Calu3 (cell line): ENCODE data around the gene TLL2. TPM values are rescaled to one million over a fixed set of nuclear protein-coding genes. Genes with fewer than 3 reads are reported as not detected.

Experiments
- BruUV-seq: library from RNA; stranded (reverse); fragments of 400-500 nt; replicated peaks from 2 replicates; lab custom pipeline; 2021; lab: Mats Ljungman, UMichigan
- CTCF ChIA-PET: fragments of 300-600 bp; sonication (Branson Sonifier 250); formaldehyde crosslinking; loops from one replicate; lab custom pipeline; 2022; ENCODE audit warnings: antibody characterized with exemption; lab: Charles Lee
- DNase-seq: peaks from one replicate; pipeline ENCODE4 v3.0.0; 2022
- H3K27ac Mint-ChIP-seq: one replicate; pipeline ENCODE4 v1.8.0; 2022; ENCODE audit warnings: mixed read lengths; ENCODE audit not compliant: unreplicated experiment
- H3K27me3 Mint-ChIP-seq: one replicate; pipeline ENCODE4 v1.8.0; 2022; ENCODE audit warnings: mixed read lengths; ENCODE audit not compliant: unreplicated experiment
- H3K36me3 Mint-ChIP-seq: one replicate; pipeline ENCODE4 v1.8.0; 2022; ENCODE audit warnings: mild to moderate bottlenecking, moderate library complexity, mixed read lengths; ENCODE audit not compliant: insufficient read depth, unreplicated experiment
- H3K4me1 Mint-ChIP-seq: one replicate; pipeline ENCODE4 v1.8.0; 2022; ENCODE audit warnings: mild to moderate bottlenecking, low read depth, mixed read lengths; ENCODE audit not compliant: unreplicated experiment
- H3K4me3 Mint-ChIP-seq: one replicate; pipeline ENCODE4 v1.8.0; 2022; ENCODE audit warnings: mild to moderate bottlenecking, low read depth, moderate library complexity, mixed read lengths; ENCODE audit not compliant: unreplicated experiment
- H3K9me3 Mint-ChIP-seq: one replicate; pipeline ENCODE4 v1.8.0; 2022; ENCODE audit warnings: low read depth, mixed read lengths; ENCODE audit not compliant: unreplicated experiment
- intact Hi-C: fragments of 100-400 bp; cut with micrococcal nuclease; formaldehyde crosslinking; loops from one replicate; pipeline ENCODE4 v1.10.0; 2022; ENCODE audit not compliant: unreplicated experiment
- total RNA-seq: library from RNA; stranded (reverse); gene quantifications from 2 replicates; pipeline ENCODE4 v1.2.3, GENCODE V29; 2022
- TF ChIP-seq, protein P1 (sequence below): fragments of 200-600 bp; IDR thresholded peaks from one replicate; pipeline ENCODE4 v1.8.0; 2022; ENCODE audit warnings: antibody characterized with exemption; ENCODE audit not compliant: unreplicated experiment

Gene TLL2
- total RNA-seq, 1 experiment from 2014 or later, result 0.66 TPM

GRCh38 chr10:96389785-96390184, 123.9 kb downstream of the TLL2 start:
- H3K27me3 Mint-ChIP-seq, result peaks cover 73% of the 10 kb centered on the region
- no peak overlapping the region for H3K27ac Mint-ChIP-seq
- no peaks in the 10 kb centered on the region for H3K9me3 Mint-ChIP-seq
- intact Hi-C loops, result no loop called here
- BruUV-seq, result no TSS peak
- H3K36me3 Mint-ChIP-seq, result no peaks in the 10 kb centered on the region
- TF ChIP-seq, protein P1, sequence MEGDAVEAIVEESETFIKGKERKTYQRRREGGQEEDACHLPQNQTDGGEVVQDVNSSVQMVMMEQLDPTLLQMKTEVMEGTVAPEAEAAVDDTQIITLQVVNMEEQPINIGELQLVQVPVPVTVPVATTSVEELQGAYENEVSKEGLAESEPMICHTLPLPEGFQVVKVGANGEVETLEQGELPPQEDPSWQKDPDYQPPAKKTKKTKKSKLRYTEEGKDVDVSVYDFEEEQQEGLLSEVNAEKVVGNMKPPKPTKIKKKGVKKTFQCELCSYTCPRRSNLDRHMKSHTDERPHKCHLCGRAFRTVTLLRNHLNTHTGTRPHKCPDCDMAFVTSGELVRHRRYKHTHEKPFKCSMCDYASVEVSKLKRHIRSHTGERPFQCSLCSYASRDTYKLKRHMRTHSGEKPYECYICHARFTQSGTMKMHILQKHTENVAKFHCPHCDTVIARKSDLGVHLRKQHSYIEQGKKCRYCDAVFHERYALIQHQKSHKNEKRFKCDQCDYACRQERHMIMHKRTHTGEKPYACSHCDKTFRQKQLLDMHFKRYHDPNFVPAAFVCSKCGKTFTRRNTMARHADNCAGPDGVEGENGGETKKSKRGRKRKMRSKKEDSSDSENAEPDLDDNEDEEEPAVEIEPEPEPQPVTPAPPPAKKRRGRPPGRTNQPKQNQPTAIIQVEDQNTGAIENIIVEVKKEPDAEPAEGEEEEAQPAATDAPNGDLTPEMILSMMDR, result no peak
- no peaks in the 10 kb centered on the region for H3K4me1 Mint-ChIP-seq
- CTCF ChIA-PET, result no interaction called here
- H3K4me3 Mint-ChIP-seq, result no peak overlapping the region
- DNase-seq, result no peak

DNA sequence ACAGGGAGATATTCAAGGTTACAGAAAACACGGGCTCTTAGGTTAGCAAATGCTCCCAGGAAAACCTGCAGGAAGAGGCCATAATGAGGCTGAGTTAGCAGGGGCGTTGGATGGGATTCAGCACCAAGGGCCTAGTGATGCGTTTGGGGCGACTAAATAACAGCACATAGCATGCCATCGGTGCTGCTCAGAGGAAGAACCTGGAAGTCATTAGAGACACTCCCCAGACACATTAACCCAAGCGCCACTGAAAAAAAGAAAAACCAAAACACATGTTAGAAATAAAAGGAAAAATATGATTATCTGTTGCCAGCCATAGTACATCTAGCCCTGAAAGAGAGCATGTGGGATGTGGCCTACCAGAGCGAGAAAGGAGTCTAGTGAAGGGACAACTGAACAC, 126.1 kb downstream of the TLL2 start:
- CTCF ChIA-PET, result no interaction called here
- TF ChIP-seq, protein P1, result no peak
- intact Hi-C loops, result no loop called here
- no peak for DNase-seq
- peaks cover 69% of the 10 kb centered on the region for H3K27me3 Mint-ChIP-seq
- no TSS peak for BruUV-seq
- no peaks in the 10 kb centered on the region for H3K9me3 Mint-ChIP-seq
- H3K4me1 Mint-ChIP-seq, result no peaks in the 10 kb centered on the region
- H3K27ac Mint-ChIP-seq, result no peak overlapping the region
- no peak overlapping the region for H3K4me3 Mint-ChIP-seq
- H3K36me3 Mint-ChIP-seq, result no peaks in the 10 kb centered on the region

DNA sequence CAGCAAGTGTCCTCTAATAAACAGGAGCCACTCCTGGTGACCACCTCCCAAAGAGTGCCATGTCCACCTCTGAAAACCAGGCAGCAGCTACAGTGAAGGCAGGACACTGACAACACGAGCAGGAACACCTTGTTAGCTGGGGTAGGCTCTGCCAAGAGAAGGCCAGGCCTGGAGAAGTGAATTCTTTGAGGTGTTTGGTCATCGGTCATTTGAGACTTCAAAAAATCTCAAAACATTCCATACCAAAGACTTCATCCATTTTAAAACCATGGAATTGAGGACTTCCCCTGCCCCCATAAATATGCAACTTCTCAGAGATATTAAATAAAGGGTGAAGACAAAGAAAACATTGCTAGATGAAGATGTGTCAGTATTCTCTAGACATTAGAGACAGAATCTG, 126.6 kb downstream of the TLL2 start:
- Mint-ChIP-seq H3K4me1 (no peaks in the 10 kb centered on the region), H3K36me3 (no peaks in the 10 kb centered on the region), H3K27ac (no peak overlapping the region), H3K4me3 (no peak overlapping the region), H3K9me3 (no peaks in the 10 kb centered on the region), H3K27me3 (peaks cover 73% of the 10 kb centered on the region)
- BruUV-seq, result no TSS peak
- TF ChIP-seq, protein P1, result no peak
- CTCF ChIA-PET, result no interaction called here
- DNase-seq, result no peak
- intact Hi-C loops, result no loop called here

- DNase-seq, result no peak
- Mint-ChIP-seq H3K27me3 (peaks cover 78% of the 10 kb centered on the region), H3K9me3 (no peaks in the 10 kb centered on the region), H3K4me1 (peaks cover 10% of the 10 kb centered on the region), H3K4me3 (no peak overlapping the region), H3K27ac (no peak overlapping the region), H3K36me3 (peaks cover 5% of the 10 kb centered on the region)
- no TSS peak for BruUV-seq
- TF ChIP-seq, protein P1, result no peak
- intact Hi-C loops, result no loop called here
- CTCF ChIA-PET, result no interaction called here
Measured at GRCh38 chr10:96384506-96384905, 129.2 kb downstream of the TLL2 start.
